Cardiac muscle cell (in vitro differentiated cells and primary cell): ENCODE results near the gene CH25H. TPM values are rescaled to one million over a fixed set of nuclear protein-coding genes. Genes with fewer than 3 reads are reported as not detected.

ENCODE experiments used
- DNase-seq, 2 donors: peaks; one replicate each; pipeline versions ENCODE4 v3.0.0 to v3.0.0-alpha.2; 2010 to 2017; ENCODE audit warnings: low read depth in 1 of 2, low spot score in 1 of 2
- H3K27ac ChIP-seq: fragments of 200-600 bp; sonication (generic); 2 replicates; pipeline ENCODE4 v1.5.1; 2016
- H3K27me3 ChIP-seq: fragments of 200-600 bp; sonication (generic); 2 replicates; pipeline ENCODE4 v1.6.0; 2016; ENCODE audit warnings: control low read depth
- H3K36me3 ChIP-seq: fragments of 200-600 bp; sonication (generic); 2 replicates; pipeline ENCODE4 v1.5.1; 2016; ENCODE audit warnings: control low read depth
- H3K4me1 ChIP-seq: fragments of 200-600 bp; sonication (generic); 2 replicates; pipeline ENCODE4 v1.8.1; 2017; ENCODE audit warnings: low read depth, mild to moderate bottlenecking, mixed run types
- H3K4me3 ChIP-seq: fragments of 200-600 bp; sonication (generic); 2 replicates; pipeline ENCODE4 v1.5.1; 2016; ENCODE audit warnings: mild to moderate bottlenecking
- H3K9me3 ChIP-seq: fragments of 200-600 bp; sonication (generic); 2 replicates; pipeline ENCODE4 v1.5.1; 2017; ENCODE audit warnings: low read depth, mild to moderate bottlenecking, control low read depth
- polyA plus RNA-seq: library from polyadenylated mRNA; unstranded; fragments of >200 nt; fragmentation: Nextera tagmentation; extraction: Ambion mirVana; gene quantifications from 2 replicates; pipeline ENCODE4 v1.2.1, GENCODE V29; 2016
- total RNA-seq: library from RNA; depleted of rRNA; stranded (reverse); fragments of >200 nt; gene quantifications from 2 replicates; pipeline ENCODE4 v1.2.3, GENCODE V29; 2016
- TF ChIP-seq, protein P1 (sequence below): IDR thresholded peaks from 2 replicates; pipeline ENCODE4 v1.5.1; 2012; ENCODE audit warnings: low read depth, mild to moderate bottlenecking, low read length

CH25H gene
- total and polyA plus RNA-seq, 2 experiments from 2014 or later: not detected

DNA sequence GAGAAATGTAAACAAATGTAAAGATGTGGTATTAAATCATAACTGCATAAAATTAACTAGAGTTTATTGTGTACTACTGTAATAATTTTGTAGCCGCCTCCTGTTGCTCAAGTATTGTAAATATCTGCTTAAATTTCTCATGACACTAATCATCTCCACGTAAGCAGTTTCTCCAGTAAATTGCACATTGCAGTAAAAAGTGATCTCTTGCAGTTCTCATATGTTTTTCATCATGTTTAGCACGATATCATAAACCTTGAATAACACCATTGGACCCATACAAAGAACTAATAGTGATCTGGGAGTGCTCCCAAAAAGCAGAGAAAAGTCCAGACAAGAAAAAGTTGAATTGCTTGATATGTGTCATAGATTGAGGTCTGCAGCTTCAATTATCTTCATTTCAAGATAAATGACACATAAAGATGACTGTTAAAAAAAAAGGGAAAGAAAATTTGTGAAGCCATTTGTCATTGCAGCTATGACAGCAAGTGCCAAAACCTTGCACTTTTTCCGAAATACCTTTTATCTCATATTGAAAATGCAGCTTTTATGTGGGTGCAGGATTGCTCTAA is 29.2 kb upstream of the CH25H start:
- no peaks in the 10 kb centered on the region for H3K4me1 ChIP-seq
- H3K27ac ChIP-seq: no peak overlapping the region
- no peak for DNase-seq
- H3K27me3 ChIP-seq: peaks cover 26% of the 10 kb centered on the region
- TF ChIP-seq, protein P1, sequence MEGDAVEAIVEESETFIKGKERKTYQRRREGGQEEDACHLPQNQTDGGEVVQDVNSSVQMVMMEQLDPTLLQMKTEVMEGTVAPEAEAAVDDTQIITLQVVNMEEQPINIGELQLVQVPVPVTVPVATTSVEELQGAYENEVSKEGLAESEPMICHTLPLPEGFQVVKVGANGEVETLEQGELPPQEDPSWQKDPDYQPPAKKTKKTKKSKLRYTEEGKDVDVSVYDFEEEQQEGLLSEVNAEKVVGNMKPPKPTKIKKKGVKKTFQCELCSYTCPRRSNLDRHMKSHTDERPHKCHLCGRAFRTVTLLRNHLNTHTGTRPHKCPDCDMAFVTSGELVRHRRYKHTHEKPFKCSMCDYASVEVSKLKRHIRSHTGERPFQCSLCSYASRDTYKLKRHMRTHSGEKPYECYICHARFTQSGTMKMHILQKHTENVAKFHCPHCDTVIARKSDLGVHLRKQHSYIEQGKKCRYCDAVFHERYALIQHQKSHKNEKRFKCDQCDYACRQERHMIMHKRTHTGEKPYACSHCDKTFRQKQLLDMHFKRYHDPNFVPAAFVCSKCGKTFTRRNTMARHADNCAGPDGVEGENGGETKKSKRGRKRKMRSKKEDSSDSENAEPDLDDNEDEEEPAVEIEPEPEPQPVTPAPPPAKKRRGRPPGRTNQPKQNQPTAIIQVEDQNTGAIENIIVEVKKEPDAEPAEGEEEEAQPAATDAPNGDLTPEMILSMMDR: no peak
- no peaks in the 10 kb centered on the region for H3K36me3 ChIP-seq
- no peaks in the 10 kb centered on the region for H3K9me3 ChIP-seq
- H3K4me3 ChIP-seq: no peak overlapping the region

GRCh38 chr10:89235073-89235798 is 28.1 kb upstream of the CH25H start:
- DNase-seq: peak in 1 of 2 donors; percentile 38
- Histone ChIP-seq H3K36me3 (no peaks in the 10 kb centered on the region), H3K27me3 (peaks cover 26% of the 10 kb centered on the region), H3K4me3 (no peak overlapping the region), H3K4me1 (no peaks in the 10 kb centered on the region), H3K27ac (no peak overlapping the region), H3K9me3 (no peaks in the 10 kb centered on the region)
- TF ChIP-seq, protein P1: no peak

DNA sequence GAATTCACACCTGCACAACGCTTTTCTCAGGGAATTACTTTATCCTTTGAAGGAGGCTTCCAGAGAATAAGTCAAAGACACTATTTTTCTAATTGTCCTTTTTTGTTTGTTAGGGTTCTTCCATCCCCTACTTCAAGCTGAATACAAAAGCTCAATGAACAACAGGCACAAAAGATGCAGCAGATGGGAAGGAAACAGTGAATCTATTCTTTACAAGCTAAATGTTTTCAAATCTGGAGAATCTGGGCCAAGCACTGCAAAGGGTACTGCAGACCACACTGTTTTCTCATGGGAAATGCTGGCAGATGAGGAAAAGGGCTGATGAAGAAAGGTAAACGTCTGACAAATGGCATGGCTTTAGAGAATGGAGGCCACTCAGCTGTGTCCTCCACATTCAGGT is 25.9 kb upstream of the CH25H start:
- TF ChIP-seq, protein P1: no peak
- Histone ChIP-seq H3K27me3 (peaks cover 26% of the 10 kb centered on the region), H3K36me3 (no peaks in the 10 kb centered on the region), H3K4me3 (no peak overlapping the region), H3K4me1 (no peaks in the 10 kb centered on the region), H3K9me3 (no peaks in the 10 kb centered on the region), H3K27ac (no peak overlapping the region)
- no peak for DNase-seq

DNA sequence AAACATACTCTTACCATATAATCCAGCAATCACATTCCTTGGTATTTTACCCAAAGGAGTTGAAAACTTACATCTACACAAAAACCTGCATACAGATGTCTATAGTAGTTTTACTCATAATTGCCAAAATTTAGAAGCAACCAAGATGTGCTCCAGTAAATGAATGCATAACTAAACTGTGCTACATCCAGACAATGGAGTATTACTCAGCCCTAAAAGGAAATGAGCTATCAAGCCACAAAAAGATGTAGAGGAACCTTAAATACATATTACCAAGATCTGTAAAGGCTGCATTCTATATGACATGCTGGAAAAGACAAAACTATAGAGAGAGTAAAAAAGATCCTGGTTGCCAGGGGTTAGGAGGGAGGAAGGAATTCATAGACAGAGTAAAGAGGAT is 21.8 kb upstream of the CH25H start:
- Histone ChIP-seq H3K4me3 (no peak overlapping the region), H3K9me3 (no peaks in the 10 kb centered on the region), H3K36me3 (no peaks in the 10 kb centered on the region), H3K4me1 (no peaks in the 10 kb centered on the region), H3K27me3 (peaks cover 15% of the 10 kb centered on the region), H3K27ac (no peak overlapping the region)
- no peak for DNase-seq
- TF ChIP-seq, protein P1: no peak

DNA sequence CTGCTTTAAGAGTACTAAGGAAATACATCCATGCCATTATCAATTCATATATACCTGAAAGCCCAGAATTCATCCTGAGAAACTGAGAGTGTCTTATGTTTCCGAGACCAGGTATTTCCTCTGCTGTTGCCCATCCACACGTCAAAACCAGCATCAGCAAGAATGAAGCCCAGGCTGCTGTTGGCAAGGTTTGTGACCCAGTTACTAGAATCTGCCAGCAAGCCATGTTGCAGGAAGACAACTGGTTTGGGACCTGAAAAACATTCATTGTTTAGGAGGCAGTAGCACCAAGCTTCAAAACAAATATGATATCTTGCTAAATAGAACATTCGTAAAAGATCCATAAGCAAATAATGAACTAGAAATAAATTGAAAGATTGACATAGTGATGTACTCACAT is 21.0 kb upstream of the CH25H start:
- H3K9me3 ChIP-seq: no peaks in the 10 kb centered on the region
- no peaks in the 10 kb centered on the region for H3K36me3 ChIP-seq
- no peak overlapping the region for H3K4me3 ChIP-seq
- peaks cover 7% of the 10 kb centered on the region for H3K27me3 ChIP-seq
- DNase-seq: no peak
- TF ChIP-seq, protein P1: no peak
- H3K4me1 ChIP-seq: no peaks in the 10 kb centered on the region
- no peak overlapping the region for H3K27ac ChIP-seq
